Mesodermal cell (in vitro differentiated cells): Measurements from ENCODE around the gene TNKS2.
A peak's percentile ranks its signal among the peaks of the same experiment; 100 is the strongest.

Experiments used
- H3K27ac ChIP-seq: 2 replicates; pipeline ENCODE4 v1.7.0; 2013; ENCODE audit warnings: mild to moderate bottlenecking, low read depth, low read length, moderate library complexity; ENCODE audit not compliant: severe bottlenecking
- H3K36me3 ChIP-seq: 2 replicates; pipeline ENCODE4 v1.7.1; 2013; ENCODE audit warnings: mild to moderate bottlenecking, low read length, moderate library complexity; ENCODE audit not compliant: control insufficient read depth, insufficient read depth
- H3K4me1 ChIP-seq: one replicate; pipeline ENCODE4 v1.7.1; 2013; ENCODE audit warnings: mild to moderate bottlenecking, low read length; ENCODE audit not compliant: insufficient read depth, control insufficient read depth, poor library complexity, severe bottlenecking
- H3K4me3 ChIP-seq: 2 replicates; pipeline ENCODE4 v1.7.0; 2013; ENCODE audit warnings: low read length, control low read depth, mild to moderate bottlenecking; ENCODE audit not compliant: insufficient read depth, poor library complexity, severe bottlenecking; ENCODE audit errors: extremely low read depth
- H3K9me3 ChIP-seq: 2 replicates; pipeline ENCODE4 v1.7.1; 2013; ENCODE audit warnings: mild to moderate bottlenecking, low read length, moderate library complexity; ENCODE audit not compliant: control insufficient read depth
- WGBS, 2 experiments: methylation state at CpG; one replicate each; pipeline ENCODE4 v1.1.5; 2013; ENCODE audit warnings: missing lambda C conversion rate in 2 of 2; ENCODE audit not compliant: insufficient coverage in 2 of 2; 5-methylcytosine and 5-hydroxymethylcytosine counted together

TNKS2 gene

DNA sequence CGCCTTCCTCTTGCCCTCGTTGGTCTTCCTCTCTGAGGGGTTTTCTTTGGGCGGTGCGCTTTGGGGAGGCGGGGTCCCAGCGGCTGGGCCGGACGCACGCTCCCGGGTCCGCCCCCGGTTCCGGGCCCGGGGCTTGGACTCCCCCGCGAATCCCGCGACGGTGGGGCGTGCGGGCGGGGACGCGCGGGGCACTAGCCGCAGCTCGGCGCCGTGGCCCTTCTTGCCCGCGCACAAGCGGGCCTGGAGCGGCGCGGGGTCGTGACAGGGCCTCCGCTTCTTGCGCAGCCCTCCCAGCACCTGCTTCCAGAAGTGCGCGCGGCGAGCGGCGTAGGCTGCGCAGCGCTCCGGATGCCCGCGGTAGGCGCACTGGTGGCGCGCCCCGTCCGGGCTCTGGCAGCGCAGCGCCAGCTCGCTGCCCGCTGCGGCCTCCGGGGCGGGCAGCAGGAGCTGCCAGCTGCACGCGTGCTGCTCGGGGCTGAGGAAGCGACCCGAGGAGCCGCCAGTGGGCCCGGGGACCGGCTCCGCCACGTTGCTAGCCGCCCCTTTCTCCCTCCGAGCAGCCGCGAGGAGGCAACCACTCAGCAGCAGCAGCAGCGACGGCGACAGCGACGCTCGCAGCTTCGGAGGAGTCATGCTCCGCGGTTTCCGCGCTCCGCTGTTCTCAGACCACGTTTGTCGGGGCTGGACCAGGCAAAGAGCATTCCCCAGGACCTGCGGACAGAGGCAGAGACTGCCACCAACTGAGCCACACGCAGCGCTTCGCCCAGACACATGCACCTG is 110.3 kb downstream of the TNKS2 start:
- Histone ChIP-seq H3K36me3 (peaks cover 24% of the 10 kb centered on the region), H3K27ac (peak overlapping the region; percentile 51), H3K9me3 (no peaks in the 10 kb centered on the region), H3K4me3 (peak overlapping the region; percentile 68), H3K4me1 (peaks cover 5% of the 10 kb centered on the region)
- WGBS, 2 experiments = 0 to 1% methylated on average over 77 to 89 of the region's 93 CpGs

DNA sequence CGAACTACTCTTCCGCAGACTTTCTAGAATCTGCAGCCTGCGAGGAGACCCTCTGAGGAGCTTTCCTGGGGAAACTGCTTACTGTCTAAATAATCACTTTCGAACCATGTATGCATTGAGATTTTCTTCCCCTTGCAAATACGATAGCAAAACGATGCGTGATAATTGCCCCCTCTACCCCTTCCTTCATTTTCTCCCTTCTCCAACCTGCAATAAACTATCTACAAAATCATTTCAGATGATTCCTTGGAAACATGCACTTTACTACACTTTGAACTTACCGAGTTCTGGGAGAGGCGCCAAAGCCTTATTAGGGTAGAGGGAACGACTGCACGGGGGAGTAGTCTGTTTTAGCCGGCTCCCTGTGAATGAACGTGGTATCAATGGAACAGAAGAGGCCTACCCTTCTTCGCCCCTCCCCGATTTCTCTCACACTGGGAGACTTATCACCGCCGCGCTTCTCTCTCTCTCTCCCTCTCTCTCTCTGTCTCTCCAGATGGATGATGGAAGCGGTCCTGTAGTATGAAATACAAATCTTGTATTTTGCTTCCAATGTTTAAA is 111.0 kb downstream of the TNKS2 start, which contains the start of gene FGFBP3:
Gene FGFBP3 (minus strand): TSS at position 370 of the 561 bp plus-strand sequence. CDS start 517 bp downstream, outside the sequence.
- Histone ChIP-seq H3K36me3 (peaks cover 24% of the 10 kb centered on the region), H3K9me3 (no peaks in the 10 kb centered on the region), H3K27ac (peak within 1 kb of the TSS; percentile 51), H3K4me1 (peaks cover 5% of the 10 kb centered on the region), H3K4me3 (peak within 1 kb of the TSS; percentile 68)
- 0 to 1% methylated on average over 7 to 10 of the region's 19 CpGs for WGBS, 2 experiments

DNA sequence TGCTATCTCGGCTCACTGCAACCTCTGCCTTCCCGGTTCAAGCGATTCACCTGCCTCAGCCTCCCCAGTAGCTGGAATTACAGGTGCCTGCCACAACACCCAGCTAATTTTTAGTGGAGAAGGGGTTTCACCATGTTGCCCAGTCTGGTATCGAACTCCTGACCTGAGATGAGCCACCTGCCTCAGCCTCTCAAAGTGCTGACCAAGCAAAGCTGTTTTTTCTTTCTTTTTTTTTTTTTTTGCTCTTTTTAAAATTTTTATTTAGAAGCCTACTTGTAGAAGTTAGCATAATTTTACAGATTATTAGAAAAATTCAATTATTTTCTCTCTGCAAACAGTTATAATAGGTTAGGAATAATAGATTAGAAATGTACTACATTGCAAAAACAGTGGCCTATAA is 112.2 kb downstream of the TNKS2 start:
- Histone ChIP-seq H3K4me1 (peaks cover 5% of the 10 kb centered on the region), H3K36me3 (peaks cover 17% of the 10 kb centered on the region), H3K9me3 (no peaks in the 10 kb centered on the region), H3K4me3 (no peak overlapping the region), H3K27ac (no peak overlapping the region)
- 85 to 100% methylated on average over 1 to 3 of the region's 4 CpGs for WGBS, 2 experiments
